ENCODE results near the gene TBC1D19. TPM values are rescaled to one million over a fixed set of nuclear protein-coding genes. Genes with fewer than 3 reads are reported as not detected.
"Not testable (repeated sequence)": the region's sequence is repeated elsewhere in the genome, so short reads cannot be mapped to it uniquely, and the experiment has no call there.

Gene TBC1D19
- 1 to 10 TPM; 6.5 to 7.0 (median 6.8) TPM for total RNA-seq

- H3K9me3 ChIP-seq, result no peaks in the 10 kb centered on the region
- H3K4me1 ChIP-seq, result peaks cover 6 to 9% of the 10 kb centered on the region in 2 donors
- H3K27me3 ChIP-seq, result no peaks in the 10 kb centered on the region
- H3K4me3 ChIP-seq, result peak within 1 kb of the TSS; percentile 53 to 96 (median 67)
- H3K27ac ChIP-seq, result peak within 1 kb of the TSS; percentile 64 to 84 (median 69)
- intact Hi-C loops (cut with DNase I; ENCODE audit: low total_unique reads), result loop anchor here (2.0 to 10.0 kb wide), 4 partner anchors 171 to 421 kb away; partner anchors contain the start of gene RBPJ
- DNase-seq, result peak; percentile 81 to 82
- in situ Hi-C loops (cut with MboI; ENCODE audit: low sequenced_read_pairs in 4 of 4), result loop anchor here in 2 of 4 donors (25.0 kb wide), 1 partner anchor 278 kb away; the partner anchor contains the start of gene STIM2 (in 2 of the 2)
- TF ChIP-seq POLR2A (IDR thresholded peaks at IDR 0.05), result peak; percentile 23 to 35
- no peak for TF ChIP-seq CTCF (IDR thresholded peaks at IDR 0.05 in 4 of 5, conservative IDR thresholded peaks at IDR 0.05 in 1 of 5)
- H3K36me3 ChIP-seq, result no peaks in the 10 kb centered on the region
- ATAC-seq, result peak; percentile 99 to 100
These were observed at the start of gene TBC1D19 for GRCh38 chr4:26583865-26584652. Gene TBC1D19 (plus strand): TSS chr4:26584084. CDS start chr4:26584194, 110 bp downstream.

- TF ChIP-seq POLR2A (IDR thresholded peaks at IDR 0.05) (no peak), CTCF (IDR thresholded peaks at IDR 0.05 in 4 of 5, conservative IDR thresholded peaks at IDR 0.05 in 1 of 5) (no peak)
- Histone ChIP-seq H3K36me3 (no peaks in the 10 kb centered on the region), H3K4me3 (no peak overlapping the region), H3K4me1 (no peaks in the 10 kb centered on the region), H3K9me3 (no peaks in the 10 kb centered on the region), H3K27ac (no peak overlapping the region), H3K27me3 (no peaks in the 10 kb centered on the region)
- no peak for DNase-seq
- in situ Hi-C loops (cut with MboI; ENCODE audit: low sequenced_read_pairs in 4 of 4), result no loop called here
- no peak for ATAC-seq
- intact Hi-C loops (cut with DNase I; ENCODE audit: low total_unique reads), result no loop called here
These were observed 40.9 kb upstream of the TBC1D19 start for GRCh38 chr4:26542991-26543390.

- no peak for DNase-seq
- H3K4me1 ChIP-seq, result no peaks in the 10 kb centered on the region
- in situ Hi-C loops (cut with MboI; ENCODE audit: low sequenced_read_pairs in 4 of 4), result no loop called here
- H3K27ac ChIP-seq, result no peak overlapping the region
- intact Hi-C loops (cut with DNase I; ENCODE audit: low total_unique reads), result no loop called here
- H3K9me3 ChIP-seq, result no peaks in the 10 kb centered on the region
- H3K4me3 ChIP-seq, result no peak overlapping the region
- no peak for ATAC-seq
- H3K27me3 ChIP-seq, result no peaks in the 10 kb centered on the region
- TF ChIP-seq POLR2A (IDR thresholded peaks at IDR 0.05) (no peak), CTCF (IDR thresholded peaks at IDR 0.05 in 4 of 5, conservative IDR thresholded peaks at IDR 0.05 in 1 of 5) (no peak)
- no peaks in the 10 kb centered on the region for H3K36me3 ChIP-seq
These were observed 39.5 kb upstream of the TBC1D19 start for GRCh38 chr4:26544421-26544820.

GRCh38 chr4:26548379-26548778, 35.5 kb upstream of the TBC1D19 start:
- H3K27me3 ChIP-seq; ATAC-seq; DNase-seq; H3K4me3 ChIP-seq; in situ Hi-C loops (cut with MboI; ENCODE audit: low sequenced_read_pairs in 4 of 4); H3K4me1 ChIP-seq; H3K9me3 ChIP-seq; H3K27ac ChIP-seq; intact Hi-C loops (cut with DNase I; ENCODE audit: low total_unique reads); H3K36me3 ChIP-seq: not testable (repeated sequence)

- Histone ChIP-seq H3K27ac (no peak overlapping the region), H3K36me3 (no peaks in the 10 kb centered on the region), H3K4me1 (no peaks in the 10 kb centered on the region), H3K4me3 (no peak overlapping the region), H3K27me3 (no peaks in the 10 kb centered on the region), H3K9me3 (no peaks in the 10 kb centered on the region)
- DNase-seq (peak in 1 of 2 donors; percentile 22), ATAC-seq (peak; percentile 33 to 39)
- no peak for TF ChIP-seq POLR2A (IDR thresholded peaks at IDR 0.05)
- no peak for TF ChIP-seq CTCF (IDR thresholded peaks at IDR 0.05 in 4 of 5, conservative IDR thresholded peaks at IDR 0.05 in 1 of 5)
- intact Hi-C loops (cut with DNase I; ENCODE audit: low total_unique reads) (no loop called here), in situ Hi-C loops (cut with MboI; ENCODE audit: low sequenced_read_pairs in 4 of 4) (loop anchor here in 1 of 4 donors (25.0 kb wide), 1 partner anchor 95 kb away; no protein-coding TSS in a partner anchor)
These were observed 26.7 kb upstream of the TBC1D19 start for GRCh38 chr4:26557164-26557563.
